Mesenchymal stem cell (in vitro differentiated cells and primary cell): ENCODE data around the gene ARID1B.
A peak's percentile ranks its signal among the peaks of the same experiment; 100 is the strongest.

Experiments
- DNase-seq: peaks from one replicate; pipeline ENCODE4 v3.0.0-alpha.2; 2013
- H2AFZ ChIP-seq: one replicate; pipeline ENCODE4 v1.6.1; 2013; ENCODE audit warnings: low read depth, mild to moderate bottlenecking, control low read depth, inconsistent platforms, low read length, moderate library complexity
- H2AK5ac ChIP-seq: 2 replicates; pipeline ENCODE4 v1.6.1; 2013; ENCODE audit warnings: low read length, moderate library complexity, mild to moderate bottlenecking, inconsistent platforms; ENCODE audit not compliant: severe bottlenecking
- H2BK120ac ChIP-seq: one replicate; pipeline ENCODE4 v1.6.1; 2013; ENCODE audit warnings: low read depth, mild to moderate bottlenecking, inconsistent platforms, low read length, moderate library complexity
- H2BK12ac ChIP-seq, 2 experiments: one replicate each; pipeline ENCODE4 v1.6.1; 2013; ENCODE audit warnings: inconsistent platforms in 2 of 2, low read length in 2 of 2, mild to moderate bottlenecking in 2 of 2, moderate library complexity in 2 of 2, control low read depth in 1 of 2
- H2BK15ac ChIP-seq: one replicate; pipeline ENCODE4 v1.6.1; 2013; ENCODE audit warnings: mild to moderate bottlenecking, low read depth, inconsistent platforms; ENCODE audit not compliant: poor library complexity, severe bottlenecking
- H2BK5ac ChIP-seq: 2 replicates; pipeline ENCODE4 v1.6.1; 2013; ENCODE audit warnings: low read depth, mild to moderate bottlenecking, low read length, control low read depth, inconsistent platforms; ENCODE audit not compliant: poor library complexity, severe bottlenecking
- H3K14ac ChIP-seq, 2 experiments: one replicate each; pipeline ENCODE4 v1.6.1; 2013; ENCODE audit warnings: inconsistent platforms in 2 of 2, low read length in 2 of 2, control low read depth in 1 of 2, mild to moderate bottlenecking in 1 of 2, moderate library complexity in 1 of 2
- H3K18ac ChIP-seq, 2 experiments: one replicate each; pipeline ENCODE4 v1.6.1; 2013; ENCODE audit warnings: inconsistent platforms in 2 of 2, low read length in 2 of 2, control low read depth in 1 of 2, low read depth in 1 of 2, mild to moderate bottlenecking in 1 of 2
- H3K23ac ChIP-seq, 2 experiments: one replicate each; pipeline ENCODE4 v1.6.1; 2013; ENCODE audit warnings: inconsistent platforms in 2 of 2, low read length in 2 of 2, mild to moderate bottlenecking in 2 of 2, moderate library complexity in 2 of 2, control low read depth in 1 of 2
- H3K27ac ChIP-seq: 2 replicates; pipeline ENCODE4 v1.5.1; 2013; ENCODE audit warnings: mild to moderate bottlenecking, moderate library complexity, low read length, control low read depth, inconsistent platforms; ENCODE audit not compliant: poor library complexity, severe bottlenecking
- H3K27me3 ChIP-seq, 2 experiments: 2 replicates each; pipeline versions ENCODE4 v1.6.1 to v1.7.0; 2013; ENCODE audit warnings: low read length in 2 of 2, mild to moderate bottlenecking in 2 of 2, moderate library complexity in 2 of 2, control low read depth in 1 of 2, inconsistent platforms in 1 of 2; ENCODE audit not compliant: control insufficient read depth in 1 of 2, insufficient read depth in 1 of 2
- H3K36me3 ChIP-seq, 2 experiments: 2 replicates each; pipeline versions ENCODE4 v1.6.1 to v1.7.0; 2013; ENCODE audit warnings: low read length in 2 of 2, control low read depth in 1 of 2, inconsistent platforms in 1 of 2, low read depth in 1 of 2, mild to moderate bottlenecking in 1 of 2; ENCODE audit not compliant: insufficient read depth in 2 of 2, control insufficient read depth in 1 of 2
- H3K4ac ChIP-seq, 2 experiments: one replicate each; pipeline ENCODE4 v1.6.1; 2013; ENCODE audit warnings: inconsistent platforms in 2 of 2, low read length in 2 of 2, mild to moderate bottlenecking in 2 of 2, moderate library complexity in 2 of 2, control low read depth in 1 of 2, low read depth in 1 of 2
- H3K4me1 ChIP-seq: 2 replicates; pipeline ENCODE4 v1.6.1; 2013; ENCODE audit warnings: low read depth, low read length, control low read depth; ENCODE audit not compliant: control insufficient read depth, insufficient read depth
- H3K4me2 ChIP-seq: 2 replicates; pipeline ENCODE4 v1.6.1; 2013; ENCODE audit warnings: low read length, mild to moderate bottlenecking, inconsistent platforms; ENCODE audit not compliant: poor library complexity, severe bottlenecking
- H3K4me3 ChIP-seq, 2 experiments: 2 replicates each; pipeline versions ENCODE4 v1.5.1 to v1.7.0; 2013; ENCODE audit warnings: low read length in 2 of 2, mild to moderate bottlenecking in 2 of 2, control low read depth in 1 of 2, low read depth in 1 of 2; ENCODE audit not compliant: insufficient read depth in 1 of 2
- H3K79me1 ChIP-seq: replicated peaks from 2 replicates; pipeline ENCODE4 v1.6.1; 2013; ENCODE audit warnings: mild to moderate bottlenecking, control low read depth, low read length, inconsistent platforms; ENCODE audit not compliant: poor library complexity, severe bottlenecking
- H3K9ac ChIP-seq: 2 replicates; pipeline ENCODE4 v1.7.0; 2013; ENCODE audit warnings: mild to moderate bottlenecking, low read length, moderate library complexity
- H3K9me3 ChIP-seq: 2 replicates; pipeline ENCODE4 v1.7.0; 2013; ENCODE audit warnings: mild to moderate bottlenecking, low read length; ENCODE audit not compliant: control insufficient read depth
- H4K8ac ChIP-seq: one replicate; pipeline ENCODE4 v1.6.1; 2013; ENCODE audit warnings: inconsistent platforms, mild to moderate bottlenecking, low read length, moderate library complexity
- H4K91ac ChIP-seq: one replicate; pipeline ENCODE4 v1.6.1; 2013; ENCODE audit warnings: mild to moderate bottlenecking, low read length, inconsistent platforms
- WGBS: methylation state at CpG from one replicate; pipeline ENCODE4 v1.1.7; 2013; ENCODE audit warnings: mixed read lengths; 5-methylcytosine and 5-hydroxymethylcytosine counted together

The ARID1B gene

GRCh38 chr6:156748504-156748903 lies 28.7 kb upstream of the ARID1B start:
- Histone ChIP-seq H3K4me2 (no peak overlapping the region), H3K27me3 (no peaks in the 10 kb centered on the region), H2AFZ (no peak overlapping the region)

GRCh38 chr6:156752666-156753301 lies 24.4 kb upstream of the ARID1B start:
- WGBS, result 85% methylated on average over 7 of the region's 10 CpGs
- H2BK120ac ChIP-seq, result no peak overlapping the region
- H4K8ac ChIP-seq, result no peak overlapping the region
- H2AFZ ChIP-seq, result no peak overlapping the region
- no peak overlapping the region for H3K4me3 ChIP-seq
- peaks cover 3% of the 10 kb centered on the region for H3K4me1 ChIP-seq
- no peak overlapping the region for H3K4me2 ChIP-seq
- no peak overlapping the region for H3K23ac ChIP-seq
- H4K91ac ChIP-seq, result peak overlapping the region; percentile 59
- H3K18ac ChIP-seq, result no peak overlapping the region
- H3K79me1 ChIP-seq, result no peaks in the 10 kb centered on the region
- H2BK15ac ChIP-seq, result no peak overlapping the region
- no peak overlapping the region for H2BK12ac ChIP-seq
- no peak overlapping the region for H2AK5ac ChIP-seq
- no peaks in the 10 kb centered on the region for H3K36me3 ChIP-seq
- no peak overlapping the region for H2BK5ac ChIP-seq
- no peaks in the 10 kb centered on the region for H3K27me3 ChIP-seq
- no peak overlapping the region for H3K4ac ChIP-seq
- no peak overlapping the region for H3K27ac ChIP-seq
- no peak overlapping the region for H3K14ac ChIP-seq
- DNase-seq, result no peak
- H3K9ac ChIP-seq, result no peak overlapping the region
- H3K9me3 ChIP-seq, result no peaks in the 10 kb centered on the region

More at GRCh38 chr6:156748504-156748903, 28.7 kb upstream of the ARID1B start:
- Histone ChIP-seq H3K36me3 (no peaks in the 10 kb centered on the region), H2AK5ac (no peak overlapping the region), H2BK120ac (no peak overlapping the region), H3K18ac (no peak overlapping the region), H3K4me3 (no peak overlapping the region), H3K14ac (no peak overlapping the region), H2BK12ac (no peak overlapping the region), H3K9me3 (no peaks in the 10 kb centered on the region), H3K23ac (no peak overlapping the region), H3K4me1 (peaks cover 3% of the 10 kb centered on the region), H2BK5ac (no peak overlapping the region), H4K91ac (no peak overlapping the region), H3K4ac (no peak overlapping the region), H2BK15ac (no peak overlapping the region), H4K8ac (no peak overlapping the region), H3K79me1 (no peaks in the 10 kb centered on the region), H3K9ac (no peak overlapping the region), H3K27ac (no peak overlapping the region)
- WGBS, result no CpG with 5 or more reads among the region's 1 CpG
- no peak for DNase-seq

- Histone ChIP-seq H2BK15ac (no peak overlapping the region), H2AFZ (no peak overlapping the region), H3K36me3 (no peaks in the 10 kb centered on the region), H3K4ac (no peak overlapping the region), H3K4me3 (no peak overlapping the region), H2AK5ac (no peak overlapping the region), H2BK5ac (no peak overlapping the region), H4K91ac (no peak overlapping the region), H3K18ac (no peak overlapping the region), H3K79me1 (no peaks in the 10 kb centered on the region), H4K8ac (no peak overlapping the region), H3K14ac (no peak overlapping the region), H3K23ac (no peak overlapping the region), H3K9me3 (no peaks in the 10 kb centered on the region), H2BK120ac (no peak overlapping the region), H3K4me2 (no peak overlapping the region), H3K4me1 (peaks cover 3% of the 10 kb centered on the region), H3K9ac (no peak overlapping the region), H3K27me3 (no peaks in the 10 kb centered on the region), H3K27ac (no peak overlapping the region), H2BK12ac (no peak overlapping the region)
- DNase-seq, result no peak
- WGBS, result 97% methylated on average over 8 of the region's 8 CpGs
Observed at GRCh38 chr6:156756630-156757610, 20.3 kb upstream of the ARID1B start.

- H3K79me1 ChIP-seq, result no peaks in the 10 kb centered on the region
- no peak overlapping the region for H3K27ac ChIP-seq
- H2BK120ac ChIP-seq, result no peak overlapping the region
- H2BK5ac ChIP-seq, result no peak overlapping the region
- no peak overlapping the region for H3K9ac ChIP-seq
- H4K91ac ChIP-seq, result no peak overlapping the region
- H4K8ac ChIP-seq, result no peak overlapping the region
- H3K9me3 ChIP-seq, result no peaks in the 10 kb centered on the region
- no peak overlapping the region for H3K4me3 ChIP-seq
- no peak overlapping the region for H2BK15ac ChIP-seq
- no peak overlapping the region for H2BK12ac ChIP-seq
- no peak overlapping the region for H3K18ac ChIP-seq
- H3K4me1 ChIP-seq, result no peaks in the 10 kb centered on the region
- H3K23ac ChIP-seq, result no peak overlapping the region
- H3K4ac ChIP-seq, result no peak overlapping the region
- H3K27me3 ChIP-seq, result no peaks in the 10 kb centered on the region
- H2AK5ac ChIP-seq, result no peak overlapping the region
- WGBS, result no CpG with 5 or more reads among the region's 2 CpGs
- no peak overlapping the region for H3K14ac ChIP-seq
- H3K4me2 ChIP-seq, result no peak overlapping the region
- H2AFZ ChIP-seq, result no peak overlapping the region
- no peaks in the 10 kb centered on the region for H3K36me3 ChIP-seq
- no peak for DNase-seq
Observed at GRCh38 chr6:156757849-156758248, 19.3 kb upstream of the ARID1B start.
